ENCODE results near the gene TOX2.

TOX2 gene

DNA sequence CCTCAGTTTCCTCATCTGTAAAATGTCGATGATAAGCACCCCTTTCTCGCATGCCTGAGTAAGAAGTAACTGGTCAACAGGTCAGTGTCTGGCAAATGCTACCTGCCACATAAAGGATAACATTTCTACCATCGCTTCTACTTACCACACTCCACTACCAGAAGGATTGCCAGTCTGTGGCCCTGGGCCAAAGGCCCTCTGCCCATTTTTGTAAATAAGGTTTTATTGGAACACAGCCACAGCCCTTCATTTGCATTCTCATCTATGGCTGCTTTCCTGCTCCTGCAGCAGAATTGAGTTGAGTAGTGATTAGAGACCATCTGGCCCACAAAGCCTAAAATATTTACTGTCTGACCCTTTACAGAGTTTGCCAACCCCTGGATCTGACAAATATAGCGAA, 121.8 kb downstream of the TOX2 start:
- TF ChIP-seq GATA3 (IDR thresholded peaks at IDR 0.05; ENCODE audit: low read depth, low read length) (no peak), GATA2 (IDR thresholded peaks at IDR 0.05; ENCODE audit: low read depth, low read length) (no peak)

DNA sequence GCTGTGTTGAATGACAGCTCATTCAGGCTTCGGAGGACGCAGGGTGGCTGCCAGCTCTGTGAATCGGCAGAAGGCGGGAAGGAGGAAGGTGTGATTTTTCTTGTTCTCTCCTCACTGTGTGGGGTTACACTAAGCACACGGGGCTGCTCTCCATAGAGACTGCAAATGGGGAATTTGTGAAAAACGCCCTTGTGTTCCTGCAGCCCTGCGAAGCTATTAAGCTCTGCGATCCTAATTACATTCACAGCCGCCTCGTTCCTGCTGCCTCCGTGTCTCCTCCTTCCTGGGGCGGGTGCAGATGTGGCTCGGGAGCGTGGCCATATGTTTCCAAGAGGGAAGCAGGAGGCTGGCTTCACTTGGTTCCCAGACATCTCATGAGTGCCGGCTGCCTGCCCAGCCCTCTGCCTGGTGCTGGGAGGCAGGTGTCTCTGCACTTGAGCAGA, 124.0 kb downstream of the TOX2 start:
- TF ChIP-seq GATA3 (IDR thresholded peaks at IDR 0.05; ENCODE audit: low read depth, low read length) (no peak), GATA2 (IDR thresholded peaks at IDR 0.05; ENCODE audit: low read depth, low read length) (no peak)

DNA sequence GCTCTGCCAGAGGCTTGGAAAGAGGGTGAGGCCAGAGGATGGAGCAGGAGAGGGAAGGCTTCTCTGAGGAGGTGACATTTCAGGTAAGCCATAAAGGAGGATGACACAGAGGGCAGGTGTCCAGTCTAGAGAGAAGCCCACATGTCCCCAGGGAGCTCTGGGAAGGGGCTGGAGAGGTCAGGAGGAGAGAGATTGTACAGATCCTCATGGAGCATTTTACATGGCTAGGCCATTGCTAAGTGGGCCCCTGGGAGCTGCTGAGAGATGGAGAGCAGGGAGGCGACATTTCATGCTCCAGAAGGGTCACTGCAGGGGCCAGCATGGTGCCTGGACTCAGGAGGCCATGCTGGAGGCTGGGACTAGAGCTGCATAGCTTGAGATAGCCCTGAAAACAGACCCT, 124.5 kb downstream of the TOX2 start:
- TF ChIP-seq GATA2 (IDR thresholded peaks at IDR 0.05; ENCODE audit: low read depth, low read length) (no peak), GATA3 (IDR thresholded peaks at IDR 0.05; ENCODE audit: low read depth, low read length) (no peak)

DNA sequence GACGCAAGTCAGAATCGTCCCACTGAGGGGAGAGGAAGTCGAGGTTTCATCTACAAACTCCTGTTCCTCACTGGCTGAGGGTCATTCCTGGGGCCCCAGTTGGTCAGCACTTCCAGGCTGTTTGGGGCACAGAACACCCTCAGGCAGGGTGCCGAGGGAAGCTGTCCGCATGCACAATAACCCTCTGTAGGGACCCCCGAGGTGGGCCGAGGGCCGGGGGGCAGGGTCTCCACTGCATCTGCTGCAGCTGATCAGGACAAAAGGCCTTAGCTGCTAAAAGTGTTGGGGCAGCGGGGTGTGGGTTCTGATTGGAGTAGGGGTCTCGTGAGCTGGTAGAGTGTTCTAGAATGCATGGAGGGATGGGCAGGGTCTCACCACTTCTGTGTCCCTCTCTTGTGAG, 125.1 kb downstream of the TOX2 start:
- TF ChIP-seq GATA2 (IDR thresholded peaks at IDR 0.05; ENCODE audit: low read depth, low read length) (no peak), GATA3 (IDR thresholded peaks at IDR 0.05; ENCODE audit: low read depth, low read length) (no peak)

DNA sequence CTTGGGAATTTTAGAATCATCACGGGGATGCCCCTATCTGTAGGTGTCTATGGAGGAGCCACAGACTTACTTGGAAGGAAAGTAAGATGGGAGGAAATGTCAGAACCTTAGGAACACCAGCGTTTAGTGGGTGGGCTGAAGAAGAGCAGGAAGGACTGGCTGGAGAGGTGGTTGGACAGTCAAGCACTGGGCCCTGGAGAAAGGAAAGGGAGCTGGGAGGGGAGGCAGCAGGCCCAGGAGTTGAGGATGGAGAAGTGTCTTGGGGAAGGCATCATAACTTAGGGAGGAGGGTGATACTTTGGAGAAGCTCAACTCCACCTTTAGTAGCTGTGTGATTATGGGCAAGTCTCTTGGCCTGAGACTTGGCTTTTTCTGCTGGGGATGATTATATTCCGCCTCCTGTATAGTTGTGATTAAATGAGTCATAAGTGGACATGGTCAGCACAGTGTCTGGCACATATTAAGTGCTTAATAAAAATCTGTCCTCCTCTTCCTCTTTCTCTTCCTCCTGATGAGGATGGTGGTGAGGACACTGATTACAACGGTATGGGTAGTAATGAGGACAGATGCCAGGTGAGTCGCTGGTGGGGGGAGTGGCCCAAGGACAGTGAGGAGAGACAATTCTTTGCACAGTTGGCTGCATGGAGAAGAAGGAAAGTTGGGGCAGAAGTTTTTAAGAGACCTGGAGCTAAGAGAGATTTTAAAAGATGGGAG, 125.7 kb downstream of the TOX2 start:
- TF ChIP-seq GATA3 (IDR thresholded peaks at IDR 0.05; ENCODE audit: low read depth, low read length): no peak
- no peak for TF ChIP-seq GATA2 (IDR thresholded peaks at IDR 0.05; ENCODE audit: low read depth, low read length)

DNA sequence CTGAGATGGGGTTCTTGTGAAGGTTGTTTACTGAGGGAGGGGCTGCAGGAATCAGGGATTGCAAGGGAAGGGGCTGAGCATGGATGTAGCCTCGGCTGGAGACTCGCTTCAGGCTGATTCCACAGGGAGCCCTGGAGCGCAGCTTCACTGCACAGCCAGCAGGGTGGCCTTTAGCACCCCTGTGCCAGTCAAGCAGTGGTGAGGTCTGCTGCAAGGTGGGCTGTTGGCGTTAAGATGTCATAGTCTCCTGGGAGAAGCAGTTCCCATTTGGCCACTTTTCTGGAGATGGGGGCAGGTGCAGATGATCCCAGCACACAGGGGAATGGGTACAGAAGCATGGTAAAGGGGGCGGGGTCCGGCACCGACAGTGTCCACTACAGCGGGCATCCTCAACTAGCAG, 126.3 kb downstream of the TOX2 start:
- no peak for TF ChIP-seq GATA2 (IDR thresholded peaks at IDR 0.05; ENCODE audit: low read depth, low read length)
- TF ChIP-seq GATA3 (IDR thresholded peaks at IDR 0.05; ENCODE audit: low read depth, low read length): no peak

DNA sequence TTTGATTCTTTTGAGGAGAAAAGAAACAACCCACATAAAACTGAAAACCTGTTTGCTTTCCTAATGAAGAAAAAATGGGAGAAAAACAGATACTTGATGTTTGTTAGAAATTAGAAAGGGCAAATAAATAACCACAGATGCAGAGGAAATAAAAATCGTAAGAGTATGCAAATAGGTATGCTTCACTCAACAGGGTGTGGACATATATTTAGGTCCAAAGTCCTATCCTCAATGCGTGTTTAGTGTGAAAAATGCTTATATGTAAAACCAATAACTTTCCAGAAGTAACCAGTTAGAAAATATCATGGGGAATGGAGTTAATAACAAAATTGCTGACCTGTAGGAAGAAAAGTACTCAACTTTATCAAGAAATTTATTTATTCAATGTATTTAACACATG, 135.7 kb downstream of the TOX2 start:
- TF ChIP-seq GATA3 (IDR thresholded peaks at IDR 0.05; ENCODE audit: low read depth, low read length) (no peak), GATA2 (IDR thresholded peaks at IDR 0.05; ENCODE audit: low read depth, low read length) (no peak)

DNA sequence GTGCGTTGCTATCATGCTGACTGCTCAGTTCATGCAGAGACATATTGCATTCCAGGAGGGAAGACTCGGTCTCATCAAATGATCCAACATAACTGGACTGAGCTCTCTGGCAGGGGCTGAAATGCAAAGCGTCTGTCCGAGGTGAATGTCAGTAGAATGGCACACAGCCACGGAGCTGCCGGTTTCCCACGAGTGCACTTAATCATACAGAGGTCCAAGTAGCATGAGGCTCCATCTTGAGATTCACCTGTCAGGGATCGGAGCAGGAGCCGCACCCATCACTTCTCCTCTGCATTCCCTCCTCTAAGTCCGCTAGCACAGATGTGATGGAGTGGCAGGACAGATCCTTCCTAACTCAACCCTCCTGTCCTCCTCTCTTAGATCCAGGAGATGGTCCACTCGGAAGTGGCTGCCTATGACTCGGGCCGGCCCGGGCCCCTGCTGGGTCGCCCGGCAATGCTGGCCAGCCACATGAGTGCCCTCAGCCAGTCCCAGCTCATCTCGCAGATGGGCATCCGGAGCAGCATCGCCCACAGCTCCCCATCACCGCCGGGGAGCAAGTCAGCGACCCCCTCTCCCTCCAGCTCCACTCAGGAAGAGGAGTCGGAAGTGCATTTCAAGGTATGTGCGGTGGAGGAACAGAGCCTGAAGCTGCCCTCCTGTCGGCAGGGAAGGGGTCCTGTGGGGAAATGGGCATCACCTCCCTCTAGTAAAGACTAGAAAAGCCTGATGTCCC, 136.4 kb downstream of the TOX2 start:
- no peak for TF ChIP-seq GATA3 (IDR thresholded peaks at IDR 0.05; ENCODE audit: low read depth, low read length)
- TF ChIP-seq GATA2 (IDR thresholded peaks at IDR 0.05; ENCODE audit: low read depth, low read length): no peak

DNA sequence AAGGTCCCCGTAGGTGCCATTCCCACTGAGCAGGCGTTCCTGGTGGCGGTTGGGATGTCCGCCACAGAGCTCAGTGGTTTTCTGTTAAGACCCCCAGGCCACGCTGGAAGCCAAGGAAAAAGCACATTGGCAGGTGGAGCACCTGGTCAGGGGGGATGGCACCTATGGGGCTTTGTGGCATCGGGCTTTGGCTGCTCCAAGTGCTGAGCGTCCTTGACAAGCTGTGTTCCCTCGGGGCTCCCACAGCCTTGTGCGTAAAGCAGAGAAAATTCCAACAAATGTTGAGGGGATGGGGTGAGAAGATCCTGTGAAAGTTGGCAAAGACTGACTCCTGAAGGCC, 137.0 kb downstream of the TOX2 start:
- no peak for TF ChIP-seq GATA2 (IDR thresholded peaks at IDR 0.05; ENCODE audit: low read depth, low read length)
- TF ChIP-seq GATA3 (IDR thresholded peaks at IDR 0.05; ENCODE audit: low read depth, low read length): no peak

DNA sequence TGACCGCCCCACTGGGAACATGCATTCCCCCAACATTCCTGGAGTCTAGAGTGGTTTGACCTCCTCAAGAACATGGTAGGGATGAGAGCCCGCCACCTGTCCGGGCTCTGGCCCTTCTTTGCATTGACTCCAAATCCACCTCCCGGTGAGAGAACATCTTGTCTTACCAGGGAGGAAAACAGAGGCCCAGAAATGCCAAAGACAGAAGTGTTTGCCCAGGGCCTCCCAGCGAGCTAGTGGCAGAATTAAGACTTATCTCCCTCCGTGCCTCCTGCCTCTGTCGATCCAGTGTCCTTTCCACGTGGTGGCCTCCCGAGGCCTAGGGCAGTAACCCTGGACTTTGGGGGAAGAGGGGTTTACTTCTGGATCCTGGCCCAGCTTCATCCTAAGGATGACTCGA, 137.5 kb downstream of the TOX2 start:
- TF ChIP-seq GATA2 (IDR thresholded peaks at IDR 0.05; ENCODE audit: low read depth, low read length): no peak
- TF ChIP-seq GATA3 (IDR thresholded peaks at IDR 0.05; ENCODE audit: low read depth, low read length): no peak

DNA sequence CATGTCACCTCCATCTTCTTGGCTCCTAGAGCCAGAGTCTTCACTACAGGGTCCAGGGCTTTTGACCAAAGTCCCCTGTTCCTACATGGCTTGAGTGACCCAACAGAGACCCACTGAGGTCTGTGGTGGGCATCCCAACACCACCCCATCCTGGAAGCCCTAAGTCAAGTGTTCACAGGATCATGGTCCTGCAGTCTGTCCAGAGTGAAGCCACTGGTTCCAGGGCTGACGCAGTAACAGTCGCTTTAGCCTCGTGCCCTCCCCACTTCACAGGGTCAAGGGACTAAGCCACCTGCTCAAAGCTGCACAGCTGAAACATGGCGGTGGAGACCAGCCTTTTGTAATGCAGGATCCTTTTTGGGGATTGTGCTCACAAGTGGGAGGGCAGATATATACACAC, 138.4 kb downstream of the TOX2 start:
- TF ChIP-seq GATA3 (IDR thresholded peaks at IDR 0.05; ENCODE audit: low read depth, low read length) (no peak), GATA2 (IDR thresholded peaks at IDR 0.05; ENCODE audit: low read depth, low read length) (no peak)

DNA sequence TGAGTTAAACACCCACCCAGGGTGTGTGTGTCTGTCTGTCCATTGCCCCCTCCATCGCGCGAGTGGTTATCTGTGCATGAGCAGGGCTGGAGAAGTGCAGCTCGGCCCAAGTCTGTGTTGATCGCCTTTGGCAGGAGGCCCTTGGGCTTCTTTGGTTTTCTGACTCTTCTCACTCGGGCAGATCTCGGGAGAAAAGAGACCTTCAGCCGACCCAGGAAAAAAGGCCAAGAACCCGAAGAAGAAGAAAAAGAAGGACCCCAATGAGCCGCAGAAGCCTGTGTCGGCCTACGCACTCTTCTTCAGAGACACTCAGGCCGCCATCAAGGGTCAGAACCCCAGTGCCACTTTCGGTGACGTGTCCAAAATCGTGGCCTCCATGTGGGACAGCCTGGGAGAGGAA, 139.5 kb downstream of the TOX2 start:
- TF ChIP-seq GATA3 (IDR thresholded peaks at IDR 0.05; ENCODE audit: low read depth, low read length) (no peak), GATA2 (IDR thresholded peaks at IDR 0.05; ENCODE audit: low read depth, low read length) (no peak)

DNA sequence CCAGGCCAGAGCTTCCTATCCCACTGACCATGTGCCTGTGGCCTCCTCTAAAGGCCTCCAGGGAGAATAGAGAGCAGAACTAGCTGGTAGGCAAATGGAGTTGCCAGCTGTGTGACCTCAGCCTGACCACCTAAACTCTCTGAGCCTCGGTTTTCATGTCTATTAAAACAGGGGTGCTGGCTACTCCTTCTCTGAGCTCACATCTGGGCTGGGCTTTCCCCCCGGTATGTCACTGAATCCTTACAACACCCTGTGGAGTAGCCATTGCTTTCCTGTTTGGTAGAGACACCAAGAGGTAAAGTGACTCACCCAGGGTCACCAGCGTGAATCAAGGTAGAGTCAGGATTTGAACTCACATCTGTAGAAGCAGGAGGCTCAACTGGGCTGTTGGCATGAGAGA, 140.2 kb downstream of the TOX2 start:
- no peak for TF ChIP-seq GATA2 (IDR thresholded peaks at IDR 0.05; ENCODE audit: low read depth, low read length)
- no peak for TF ChIP-seq GATA3 (IDR thresholded peaks at IDR 0.05; ENCODE audit: low read depth, low read length)

DNA sequence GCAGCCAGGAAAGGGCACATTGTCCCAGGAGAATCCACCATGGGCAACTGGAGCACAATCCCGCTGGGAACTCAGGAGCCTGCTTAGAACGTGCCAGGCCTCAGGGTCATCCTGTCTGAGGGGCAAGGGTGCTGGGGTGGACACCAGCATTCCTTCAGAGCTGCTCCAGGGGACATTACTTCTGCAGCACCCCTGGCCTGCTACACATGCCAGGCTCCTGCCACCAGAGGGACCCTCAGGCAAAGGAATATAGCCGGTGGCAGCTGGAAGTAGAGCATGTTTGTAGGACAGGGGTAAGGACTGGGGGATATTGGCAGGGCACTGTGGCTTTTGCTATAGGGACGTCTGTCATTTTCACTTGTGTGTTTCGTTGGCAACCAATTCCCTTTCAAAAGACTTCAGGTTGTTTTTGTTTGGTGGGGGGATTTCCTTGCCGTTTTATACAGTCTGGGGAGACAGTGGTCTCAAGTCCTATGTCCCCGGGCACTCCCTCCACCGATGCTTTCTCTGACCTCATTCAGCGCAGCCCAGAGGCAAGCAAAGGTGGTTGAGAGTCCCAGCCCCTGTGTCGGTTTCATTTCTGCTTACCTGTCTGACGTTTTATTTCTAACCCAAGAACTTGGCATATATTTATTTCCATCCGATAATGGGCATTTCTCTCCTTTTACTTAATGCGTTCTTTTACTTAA, 141.5 kb downstream of the TOX2 start:
- TF ChIP-seq GATA3 (IDR thresholded peaks at IDR 0.05; ENCODE audit: low read depth, low read length) (no peak), GATA2 (IDR thresholded peaks at IDR 0.05; ENCODE audit: low read depth, low read length) (no peak)
